IMR-90 (cell line): ENCODE results near the gene CNTLN. TPM values are rescaled to one million over a fixed set of nuclear protein-coding genes. Genes with fewer than 3 reads are reported as not detected.

Source experiments
- ATAC-seq: fragments of 200-7000 bp; cut with Tn5 transposase; 2 replicates; pipeline ENCODE4 v1.9.1; 2020; ENCODE audit warnings: low read depth, mild to moderate bottlenecking, moderate library complexity
- BruUV-seq: library from RNA; stranded (reverse); fragments of 400-500 nt; replicated peaks from 2 replicates; lab custom pipeline; 2021; lab: Mats Ljungman, UMichigan
- CTCF ChIA-PET: fragments of 300-600 bp; formaldehyde crosslinking; extraction: SDS; loops from one replicate; lab custom pipeline; 2021; ENCODE audit warnings: antibody characterized with exemption; lab: Yijun Ruan, JAX
- POLR2A ChIA-PET: fragments of 300-600 bp; sonication (Branson Sonifier 250); formaldehyde crosslinking; loops from one replicate; lab custom pipeline; 2022; ENCODE audit warnings: antibody characterized with exemption; ENCODE audit not compliant: unreplicated experiment; lab: Charles Lee
- DNase-seq: peaks from one replicate; pipeline ENCODE4 v3.0.0; 2013
- H2AFZ ChIP-seq: replicated peaks from 2 replicates; pipeline ENCODE3; 2013; ENCODE audit warnings: low read length, mild to moderate bottlenecking; ENCODE audit not compliant: poor library complexity
- H2AK5ac ChIP-seq: 2 replicates; pipeline ENCODE4 v1.6.1; 2013; ENCODE audit warnings: low read depth, low read length, inconsistent platforms
- H2AK9ac ChIP-seq: replicated peaks from 2 replicates; pipeline ENCODE3; 2013; ENCODE audit warnings: mild to moderate bottlenecking, low read depth, low read length, moderate library complexity; ENCODE audit not compliant: poor library complexity
- H2BK120ac ChIP-seq: 2 replicates; pipeline ENCODE4 v1.6.1; 2013; ENCODE audit warnings: low read depth, low read length, inconsistent platforms
- H2BK15ac ChIP-seq: 3 replicates; pipeline ENCODE4 v1.6.1; 2013; ENCODE audit warnings: low read depth, low read length, inconsistent platforms
- H2BK20ac ChIP-seq: 2 replicates; pipeline ENCODE4 v1.6.1; 2013; ENCODE audit warnings: low read depth, mild to moderate bottlenecking, inconsistent platforms, low read length, moderate library complexity
- H2BK5ac ChIP-seq: 2 replicates; pipeline ENCODE4 v1.6.1; 2013; ENCODE audit warnings: mild to moderate bottlenecking, low read depth, low read length, inconsistent platforms; ENCODE audit not compliant: poor library complexity, severe bottlenecking
- H3K14ac ChIP-seq: replicated peaks from 2 replicates; pipeline ENCODE4 v1.6.1; 2013; ENCODE audit warnings: low read depth, low read length, inconsistent platforms
- H3K18ac ChIP-seq: 2 replicates; pipeline ENCODE4 v1.6.1; 2013; ENCODE audit warnings: low read depth, low read length, control low read depth
- H3K23ac ChIP-seq: 2 replicates; pipeline ENCODE4 v1.6.1; 2013; ENCODE audit warnings: low read depth, low read length, inconsistent platforms
- H3K27ac ChIP-seq: 2 replicates; pipeline ENCODE4 v1.5.1; 2013; ENCODE audit warnings: mild to moderate bottlenecking, control low read depth, low read length; ENCODE audit not compliant: insufficient read depth
- H3K27me3 ChIP-seq: 2 replicates; pipeline ENCODE4 v1.6.1; 2013; ENCODE audit warnings: low read length; ENCODE audit not compliant: control insufficient read depth, insufficient read depth
- H3K36me3 ChIP-seq: 2 replicates; pipeline ENCODE4 v1.6.1; 2013; ENCODE audit warnings: low read length, mixed read lengths; ENCODE audit not compliant: control insufficient read depth, insufficient read depth
- H3K4ac ChIP-seq: 2 replicates; pipeline ENCODE4 v1.6.1; 2013; ENCODE audit warnings: low read depth, low read length, inconsistent platforms
- H3K4me1 ChIP-seq: 2 replicates; pipeline ENCODE4 v1.6.1; 2013; ENCODE audit warnings: low read length, mixed read lengths; ENCODE audit not compliant: control insufficient read depth, insufficient read depth
- H3K4me2 ChIP-seq: 2 replicates; pipeline ENCODE4 v1.6.1; 2013; ENCODE audit warnings: low read depth, mild to moderate bottlenecking, control low read depth, low read length, moderate library complexity
- H3K4me3 ChIP-seq: 2 replicates; pipeline ENCODE4 v1.5.1; 2013; ENCODE audit warnings: low read depth, mild to moderate bottlenecking, control low read depth, low read length, moderate library complexity; ENCODE audit not compliant: insufficient read depth
- H3K56ac ChIP-seq: 2 replicates; pipeline ENCODE4 v1.6.1; 2013; ENCODE audit warnings: low read length, inconsistent platforms; ENCODE audit not compliant: insufficient read depth; ENCODE audit errors: extremely low read depth
- H3K79me1 ChIP-seq, 2 experiments: 2 replicates each; pipeline ENCODE4 v1.6.1; 2013; ENCODE audit warnings: low read length in 2 of 2, inconsistent platforms in 1 of 2, low read depth in 1 of 2
- H3K9ac ChIP-seq: 2 replicates; pipeline ENCODE4 v1.6.1; 2013; ENCODE audit warnings: low read depth, low read length, control low read depth
- H3K9me1 ChIP-seq: 2 replicates; pipeline ENCODE4 v1.6.1; 2013; ENCODE audit warnings: low read length, inconsistent platforms; ENCODE audit not compliant: insufficient read depth
- H3K9me3 ChIP-seq: 2 replicates; pipeline ENCODE4 v1.6.1; 2013; ENCODE audit warnings: low read length; ENCODE audit not compliant: control insufficient read depth, insufficient read depth
- H4K20me1 ChIP-seq: 2 replicates; pipeline ENCODE4 v1.6.1; 2013; ENCODE audit warnings: low read length, inconsistent platforms; ENCODE audit not compliant: insufficient read depth
- H4K5ac ChIP-seq: 2 replicates; pipeline ENCODE4 v1.6.1; 2013; ENCODE audit warnings: mild to moderate bottlenecking, low read depth, low read length, control low read depth
- H4K8ac ChIP-seq, 2 experiments: 2 replicates each; pipeline ENCODE4 v1.6.1; 2013; ENCODE audit warnings: low read depth in 2 of 2, low read length in 2 of 2, control low read depth in 1 of 2, inconsistent platforms in 1 of 2
- H4K91ac ChIP-seq: 2 replicates; pipeline ENCODE4 v1.6.1; 2013; ENCODE audit warnings: low read depth, low read length, inconsistent platforms; ENCODE audit not compliant: insufficient read depth
- BHLHE40 ChIP-seq: fragments of 150-350 bp; IDR thresholded peaks from 2 replicates; pipeline ENCODE4 v1.6.1; 2016; ENCODE audit warnings: mild to moderate bottlenecking, low read depth, low read length
- MAZ ChIP-seq: IDR thresholded peaks from 2 replicates; pipeline ENCODE4 v1.6.1; 2012; ENCODE audit warnings: low read depth, mild to moderate bottlenecking, low read length, improper control_type of control experiment, moderate library complexity, borderline replicate concordance
- RFX5 ChIP-seq: IDR thresholded peaks from 2 replicates; pipeline ENCODE4 v1.8.0; 2012; ENCODE audit warnings: low read depth, mild to moderate bottlenecking, low read length, moderate library complexity
- SMC3 ChIP-seq: fragments of 150-350 bp; IDR thresholded peaks from 2 replicates; pipeline ENCODE4 v1.6.1; 2016; ENCODE audit warnings: low read depth, mild to moderate bottlenecking, antibody characterized with exemption, low read length, moderate library complexity
- WGBS, 2 experiments: methylation state at CpG; one replicate each; pipeline versions ENCODE4 v1.1.5 to v1.1.7; 2013; ENCODE audit warnings: missing lambda C conversion rate in 2 of 2; ENCODE audit not compliant: insufficient read length in 1 of 2; ENCODE audit errors: extremely low coverage in 2 of 2; 5-methylcytosine and 5-hydroxymethylcytosine counted together
- dilution Hi-C: fragments of 300-500 bp; cut with HindIII; formaldehyde crosslinking; loops from one replicate; pipeline ENCODE4 v1.14.3; 2018; ENCODE audit warnings: low sequenced_read_pairs; ENCODE audit not compliant: unreplicated experiment
- in situ Hi-C: fragments of 300-500 bp; cut with MboI; formaldehyde crosslinking; loops from 3 replicates; pipeline ENCODE4 v1.14.3; 2019; ENCODE audit warnings: low sequenced_read_pairs, inconsistent platforms, mixed read lengths
- intact Hi-C: fragments of 100-400 bp; cut with micrococcal nuclease; formaldehyde crosslinking; loops from 2 replicates; pipeline ENCODE4 v1.10.0; 2022
- polyA plus RNA-seq, 3 experiments: library from polyadenylated mRNA; depleted of rRNA; stranded (reverse); fragments of >200 nt; gene quantifications; 2 replicates each; pipeline ENCODE4 v1.2.3, GENCODE V29; 2012; ENCODE audit warnings: low replicate concordance in 1 of 3
- total RNA-seq: library from RNA; depleted of rRNA; stranded (reverse); fragments of >200 nt; gene quantifications from 2 replicates; pipeline ENCODE4 v1.2.3, GENCODE V29; 2012
- TF ChIP-seq, protein P1 (sequence below): fragments of 150-350 bp; IDR thresholded peaks from 2 replicates; pipeline ENCODE4 v1.6.1; 2016; ENCODE audit warnings: low read depth, mild to moderate bottlenecking, low read length, moderate library complexity, borderline replicate concordance
- TF ChIP-seq, protein P2 (sequence below): conservative IDR thresholded peaks from 2 replicates; pipeline ENCODE4 v1.5.1; 2012; ENCODE audit warnings: mild to moderate bottlenecking, low read depth, low read length, improper control_type of control experiment

The CNTLN gene
- total and polyA plus RNA-seq, 2 of the 4 experiments (the other 2 are of a cell fraction) = 3.8 to 5.9 TPM

DNA sequence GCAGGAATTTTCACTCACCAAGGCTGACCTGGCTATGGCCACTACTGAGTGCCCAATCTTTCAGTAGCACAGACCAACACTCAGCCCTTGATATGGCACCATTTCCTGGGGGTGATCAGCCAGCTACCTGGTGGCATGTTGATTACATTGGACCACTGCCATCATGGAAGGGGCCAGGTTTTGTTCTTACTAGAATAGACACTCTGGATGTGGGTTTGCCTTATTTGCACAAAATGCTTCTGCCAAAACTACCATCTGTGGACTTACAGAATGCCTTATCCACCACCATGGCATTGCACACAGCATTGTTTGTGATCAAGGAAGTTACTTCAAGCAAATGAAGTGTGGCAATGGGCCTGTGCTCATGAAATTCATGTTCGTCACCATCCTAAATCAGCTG is 374.3 kb downstream of the CNTLN start:
- no peaks in the 10 kb centered on the region for H3K4me1 ChIP-seq
- BruUV-seq = no TSS peak
- H4K8ac ChIP-seq = no peak overlapping the region
- no peak overlapping the region for H3K27ac ChIP-seq
- no peak overlapping the region for H4K91ac ChIP-seq
- no peak overlapping the region for H2BK5ac ChIP-seq
- no peaks in the 10 kb centered on the region for H3K79me1 ChIP-seq
- H2BK120ac ChIP-seq = no peak overlapping the region
- no peak overlapping the region for H3K56ac ChIP-seq
- H2BK20ac ChIP-seq = no peak overlapping the region
- H3K14ac ChIP-seq = no peak overlapping the region
- ChIA-PET CTCF (no interaction called here), POLR2A (no interaction called here)
- H3K4ac ChIP-seq = no peak overlapping the region
- no peaks in the 10 kb centered on the region for H3K9me3 ChIP-seq
- H3K23ac ChIP-seq = no peak overlapping the region
- no peaks in the 10 kb centered on the region for H3K27me3 ChIP-seq
- H2AK5ac ChIP-seq = no peak overlapping the region
- H3K36me3 ChIP-seq = no peaks in the 10 kb centered on the region
- in situ Hi-C loops (no loop called here), dilution Hi-C loops (no loop called here), intact Hi-C loops (no loop called here)
- no peaks in the 10 kb centered on the region for H4K20me1 ChIP-seq
- no peak overlapping the region for H3K9ac ChIP-seq
- H2AFZ ChIP-seq = no peak overlapping the region
- H4K5ac ChIP-seq = no peak overlapping the region
- ATAC-seq (no peak), DNase-seq (no peak)
- H3K4me3 ChIP-seq = no peak overlapping the region
- TF ChIP-seq BHLHE40 (no peak), RFX5 (no peak), SMC3 (no peak), MAZ (no peak)
- TF ChIP-seq, protein P1, sequence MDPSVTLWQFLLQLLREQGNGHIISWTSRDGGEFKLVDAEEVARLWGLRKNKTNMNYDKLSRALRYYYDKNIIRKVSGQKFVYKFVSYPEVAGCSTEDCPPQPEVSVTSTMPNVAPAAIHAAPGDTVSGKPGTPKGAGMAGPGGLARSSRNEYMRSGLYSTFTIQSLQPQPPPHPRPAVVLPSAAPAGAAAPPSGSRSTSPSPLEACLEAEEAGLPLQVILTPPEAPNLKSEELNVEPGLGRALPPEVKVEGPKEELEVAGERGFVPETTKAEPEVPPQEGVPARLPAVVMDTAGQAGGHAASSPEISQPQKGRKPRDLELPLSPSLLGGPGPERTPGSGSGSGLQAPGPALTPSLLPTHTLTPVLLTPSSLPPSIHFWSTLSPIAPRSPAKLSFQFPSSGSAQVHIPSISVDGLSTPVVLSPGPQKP = no peak
- TF ChIP-seq, protein P2, sequence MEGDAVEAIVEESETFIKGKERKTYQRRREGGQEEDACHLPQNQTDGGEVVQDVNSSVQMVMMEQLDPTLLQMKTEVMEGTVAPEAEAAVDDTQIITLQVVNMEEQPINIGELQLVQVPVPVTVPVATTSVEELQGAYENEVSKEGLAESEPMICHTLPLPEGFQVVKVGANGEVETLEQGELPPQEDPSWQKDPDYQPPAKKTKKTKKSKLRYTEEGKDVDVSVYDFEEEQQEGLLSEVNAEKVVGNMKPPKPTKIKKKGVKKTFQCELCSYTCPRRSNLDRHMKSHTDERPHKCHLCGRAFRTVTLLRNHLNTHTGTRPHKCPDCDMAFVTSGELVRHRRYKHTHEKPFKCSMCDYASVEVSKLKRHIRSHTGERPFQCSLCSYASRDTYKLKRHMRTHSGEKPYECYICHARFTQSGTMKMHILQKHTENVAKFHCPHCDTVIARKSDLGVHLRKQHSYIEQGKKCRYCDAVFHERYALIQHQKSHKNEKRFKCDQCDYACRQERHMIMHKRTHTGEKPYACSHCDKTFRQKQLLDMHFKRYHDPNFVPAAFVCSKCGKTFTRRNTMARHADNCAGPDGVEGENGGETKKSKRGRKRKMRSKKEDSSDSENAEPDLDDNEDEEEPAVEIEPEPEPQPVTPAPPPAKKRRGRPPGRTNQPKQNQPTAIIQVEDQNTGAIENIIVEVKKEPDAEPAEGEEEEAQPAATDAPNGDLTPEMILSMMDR = no peak
- no peak overlapping the region for H2AK9ac ChIP-seq
- no peaks in the 10 kb centered on the region for H3K9me1 ChIP-seq
- no peak overlapping the region for H3K4me2 ChIP-seq
- H3K18ac ChIP-seq = no peak overlapping the region
- WGBS, 2 experiments = no CpG with 5 or more reads among the region's 1 CpG
- H2BK15ac ChIP-seq = no peak overlapping the region
